GM21737 (cell line): ENCODE results near the gene ELOVL6.
"Not testable (repeated sequence)": the region's sequence is repeated elsewhere in the genome, so short reads cannot be mapped to it uniquely, and the experiment has no call there.

ENCODE experiments used
- ATAC-seq: cut with Tn5 transposase; IDR thresholded peaks from one replicate; pipeline ENCODE4 v1.9.1; 2021; ENCODE audit warnings: mild to moderate bottlenecking, moderate library complexity; ENCODE audit not compliant: unreplicated experiment

ELOVL6 gene

DNA sequence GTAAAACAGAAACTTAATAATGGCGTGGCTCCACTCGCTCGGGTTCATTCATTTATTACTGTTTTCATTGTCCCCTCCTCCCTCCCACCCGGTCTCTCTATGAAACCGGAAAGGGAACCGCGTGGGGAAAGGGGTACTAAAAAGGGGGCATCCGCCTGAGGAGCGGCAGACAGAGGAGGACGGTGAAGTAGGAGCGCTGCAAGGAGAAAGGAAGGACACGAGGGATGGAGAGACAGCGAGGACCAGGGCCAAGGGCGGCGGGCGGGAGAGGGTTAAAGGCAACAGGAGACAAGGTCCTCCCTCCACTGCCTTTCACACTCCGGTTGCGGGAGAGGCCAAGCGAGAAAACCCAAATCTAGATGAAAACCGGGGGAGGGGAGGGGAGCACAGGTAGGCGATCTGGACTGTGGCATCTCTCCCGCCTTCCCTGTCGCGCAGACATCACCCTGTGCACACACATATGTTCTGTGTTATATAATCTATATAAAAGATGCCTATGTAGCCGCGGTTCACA lies 829 bp downstream of the ELOVL6 start:
- peak; percentile 6 for ATAC-seq

DNA sequence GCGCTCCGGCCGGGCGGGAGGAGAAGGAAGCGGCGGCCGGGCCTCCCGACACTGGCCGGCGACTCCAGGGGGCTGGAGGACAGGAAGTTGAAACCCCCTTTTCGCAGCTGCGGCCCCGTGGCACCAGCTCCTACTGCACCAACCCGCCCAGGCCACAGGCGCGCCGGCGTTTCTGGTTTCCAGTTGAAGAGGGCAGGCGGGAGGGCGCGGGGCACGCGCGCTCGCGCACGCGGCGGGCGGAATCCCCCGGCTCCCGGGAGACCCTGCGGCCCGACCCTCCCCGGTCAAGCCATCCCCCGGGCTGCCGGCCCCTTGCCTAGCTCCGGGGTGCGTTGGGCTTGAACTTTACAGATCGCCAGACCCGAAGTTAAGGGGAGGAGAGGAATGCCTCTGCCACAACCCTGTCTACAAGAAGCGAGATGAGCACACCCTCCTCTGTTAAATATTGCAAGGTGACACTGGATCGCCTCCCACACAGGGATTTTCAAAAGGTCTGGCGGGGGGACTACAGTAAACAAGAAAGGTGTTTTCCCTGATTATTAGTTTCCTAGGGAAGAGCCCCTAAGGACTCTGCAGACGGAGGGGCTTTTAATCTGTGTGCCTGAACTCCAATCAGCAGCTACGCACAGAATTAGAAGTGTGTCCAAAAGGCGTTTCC lies 1.4 kb downstream of the ELOVL6 start:
- peak; percentile 33 for ATAC-seq

DNA sequence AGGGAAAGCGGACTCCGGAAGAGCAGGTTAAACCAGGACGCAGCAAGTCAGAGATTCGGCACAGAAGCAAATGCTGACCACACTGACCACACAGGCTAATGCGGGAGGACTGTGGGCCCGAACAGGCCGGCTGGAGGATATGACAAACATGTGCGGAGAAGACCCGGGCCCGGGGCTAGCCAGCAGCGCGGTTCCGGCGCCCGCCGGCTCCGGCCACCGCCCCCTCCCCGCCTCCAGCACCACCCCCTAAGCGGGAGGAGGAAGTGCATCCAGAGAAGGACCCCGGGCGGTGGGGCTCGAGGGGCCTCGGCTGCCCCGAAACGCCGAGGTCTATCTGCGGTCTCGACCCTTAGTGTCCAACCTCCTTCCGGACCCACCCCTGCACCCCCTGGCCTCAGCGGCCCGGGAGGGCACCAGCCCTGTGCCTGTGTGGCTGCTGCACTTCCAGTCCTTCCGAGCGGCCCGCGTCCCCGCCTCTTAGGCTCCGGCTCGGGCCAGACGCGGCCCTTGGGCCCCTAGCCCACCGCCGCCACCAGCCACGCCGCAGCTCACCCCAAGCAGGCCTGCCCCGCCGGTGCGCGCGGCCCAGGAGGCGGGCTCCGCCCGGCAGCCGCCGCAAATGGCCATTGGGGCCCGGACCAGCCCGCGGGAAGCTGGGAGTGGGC lies 2.1 kb downstream of the ELOVL6 start:
- peak; percentile 24 for ATAC-seq

DNA sequence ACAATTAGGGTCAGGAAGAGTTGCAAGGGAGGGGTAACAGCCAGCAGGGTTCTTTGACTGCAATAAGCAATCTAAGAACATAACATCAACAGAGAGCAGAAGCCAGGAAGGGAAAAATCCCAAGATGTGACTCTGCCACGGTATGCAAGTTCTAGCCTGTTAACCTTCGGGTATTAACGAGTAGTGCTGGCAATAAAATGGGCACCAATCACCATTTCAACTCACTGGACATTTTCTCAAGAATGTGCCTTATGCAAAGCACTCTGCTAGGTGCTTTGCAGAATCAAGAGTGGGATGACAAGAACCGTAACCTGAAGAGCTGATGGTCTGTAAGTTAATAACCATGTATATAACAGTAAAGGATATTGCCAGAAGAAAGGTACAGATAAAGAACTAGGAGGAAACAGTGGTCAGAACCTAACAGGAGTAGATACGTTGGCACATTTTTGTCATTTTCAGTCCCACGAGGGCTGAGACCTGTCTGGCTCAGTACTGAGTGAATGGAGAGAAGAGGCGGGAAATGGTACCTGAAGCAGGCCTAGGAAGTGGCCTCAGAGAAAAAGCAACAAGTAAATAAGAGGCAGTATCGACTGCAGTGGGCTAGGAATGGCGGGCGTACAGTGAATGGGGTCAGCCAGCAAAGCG lies 2.7 kb downstream of the ELOVL6 start:
- peak; percentile 4 for ATAC-seq

DNA sequence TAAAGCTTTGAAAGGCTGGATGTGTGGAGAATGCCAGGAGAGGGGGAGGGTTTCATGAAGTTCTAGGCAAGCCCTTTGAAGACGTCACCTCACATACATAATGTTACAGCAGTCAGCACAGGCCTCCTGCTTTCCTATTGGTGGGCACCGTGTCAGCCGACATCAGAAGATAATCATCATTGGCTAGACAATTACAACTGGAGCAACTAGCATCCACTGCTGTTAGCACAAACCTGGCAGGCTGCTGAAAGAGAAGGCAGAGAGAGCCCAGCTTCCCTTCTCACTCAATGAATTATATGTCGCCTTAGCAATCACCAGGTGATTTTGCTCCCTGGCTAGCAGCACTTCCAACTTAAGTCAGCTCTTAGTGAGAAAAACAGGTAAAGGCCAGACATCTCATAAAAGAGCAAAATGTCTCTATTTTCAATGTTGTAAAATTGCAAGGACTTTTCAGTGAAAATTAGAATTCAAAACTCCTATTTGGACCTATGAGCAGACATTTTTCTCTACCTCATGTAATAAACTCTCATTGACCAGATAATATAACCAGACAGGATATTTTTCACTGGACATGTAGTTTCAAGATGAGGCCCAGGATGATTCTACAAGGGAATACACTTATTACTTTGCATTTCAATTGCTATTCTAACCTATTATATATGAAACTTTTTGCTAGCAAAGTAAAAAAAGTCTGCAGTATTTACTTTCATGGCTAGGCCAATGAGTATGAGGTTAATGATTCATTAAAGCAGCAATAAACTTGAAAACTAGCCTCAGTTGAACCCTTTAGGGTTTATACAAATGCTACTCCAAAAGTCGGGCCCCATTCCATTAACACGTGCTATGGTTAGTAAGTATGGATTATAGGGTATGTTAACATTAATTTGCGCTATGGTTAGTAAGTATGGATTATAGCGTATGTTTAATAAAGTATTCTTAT lies 4.3 kb downstream of the ELOVL6 start:
- peak; percentile 66 for ATAC-seq

DNA sequence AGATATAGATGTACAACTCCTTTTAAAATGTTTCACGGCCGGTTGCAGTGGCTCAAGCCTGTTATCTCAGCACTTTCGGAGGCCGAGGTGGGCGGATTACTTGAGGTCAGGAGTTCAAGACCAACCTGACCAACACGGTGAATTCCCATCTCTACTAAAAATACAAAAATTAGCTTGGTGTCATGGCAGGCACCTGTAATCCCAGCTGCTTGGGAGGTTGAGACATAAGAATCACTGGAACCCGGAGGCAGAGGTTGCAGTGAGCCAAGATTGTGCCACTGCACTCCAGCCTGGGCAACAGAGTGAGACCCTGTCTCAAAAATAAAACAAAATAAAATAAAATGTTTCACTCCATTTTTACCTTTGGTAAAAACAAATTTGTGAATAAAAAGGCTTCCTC lies 5.1 kb downstream of the ELOVL6 start:
- ATAC-seq = not testable (repeated sequence)

DNA sequence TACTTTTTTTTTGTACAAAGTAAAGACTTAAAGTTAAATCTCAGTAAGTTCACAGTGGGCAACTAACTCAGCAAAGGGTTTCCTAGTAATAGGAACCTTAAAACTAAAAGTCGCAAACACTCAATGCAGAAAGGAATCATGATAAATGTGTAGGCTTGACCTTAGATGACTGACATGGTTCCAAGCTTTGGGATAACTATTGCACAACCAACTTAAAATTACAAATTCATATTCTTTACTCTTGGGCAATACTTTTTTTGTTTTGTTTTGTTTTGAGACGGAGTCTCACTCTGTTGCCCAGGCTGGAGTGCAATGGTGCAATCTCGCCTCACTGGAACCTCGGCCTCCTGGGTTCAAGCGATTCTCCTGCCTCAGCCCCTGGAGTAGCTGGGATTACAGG lies 8.2 kb downstream of the ELOVL6 start:
- no peak for ATAC-seq

DNA sequence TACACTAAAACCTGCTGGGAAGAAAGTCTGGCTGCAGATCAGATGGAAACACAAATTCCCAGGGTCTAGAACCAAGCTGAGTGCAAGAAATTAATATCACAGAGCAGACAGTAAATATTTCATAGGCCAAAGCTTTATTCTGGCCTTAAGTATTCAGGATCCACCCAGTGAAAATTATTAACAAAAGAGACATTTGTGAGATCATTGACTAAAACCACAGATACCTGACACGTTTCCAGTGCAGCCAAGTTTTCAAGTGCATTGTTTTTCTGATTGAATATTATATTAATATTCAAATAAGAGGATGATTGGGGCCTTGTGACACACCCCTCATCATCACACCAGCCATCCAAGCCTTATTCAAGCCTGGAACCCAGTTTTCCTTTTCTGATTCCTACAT lies 10.3 kb downstream of the ELOVL6 start:
- peak; percentile 51 for ATAC-seq

DNA sequence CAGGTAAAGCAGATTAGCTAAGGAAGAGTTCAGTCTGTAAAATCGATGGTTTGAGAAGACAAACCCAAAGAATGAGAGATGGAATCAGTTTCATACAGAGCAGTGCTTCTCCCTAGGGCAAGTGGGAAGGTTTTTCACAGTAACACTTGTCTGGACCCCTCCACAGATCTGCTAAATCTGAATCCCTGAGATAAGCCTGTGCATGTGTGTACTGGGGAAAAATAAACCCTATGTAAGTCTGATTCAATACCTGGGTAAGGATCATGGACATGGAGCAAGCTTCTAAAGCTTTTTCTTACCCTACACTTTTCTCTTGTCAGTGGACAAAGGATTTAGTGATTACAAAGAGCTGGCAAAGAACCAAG lies 13.6 kb downstream of the ELOVL6 start:
- ATAC-seq = no peak

DNA sequence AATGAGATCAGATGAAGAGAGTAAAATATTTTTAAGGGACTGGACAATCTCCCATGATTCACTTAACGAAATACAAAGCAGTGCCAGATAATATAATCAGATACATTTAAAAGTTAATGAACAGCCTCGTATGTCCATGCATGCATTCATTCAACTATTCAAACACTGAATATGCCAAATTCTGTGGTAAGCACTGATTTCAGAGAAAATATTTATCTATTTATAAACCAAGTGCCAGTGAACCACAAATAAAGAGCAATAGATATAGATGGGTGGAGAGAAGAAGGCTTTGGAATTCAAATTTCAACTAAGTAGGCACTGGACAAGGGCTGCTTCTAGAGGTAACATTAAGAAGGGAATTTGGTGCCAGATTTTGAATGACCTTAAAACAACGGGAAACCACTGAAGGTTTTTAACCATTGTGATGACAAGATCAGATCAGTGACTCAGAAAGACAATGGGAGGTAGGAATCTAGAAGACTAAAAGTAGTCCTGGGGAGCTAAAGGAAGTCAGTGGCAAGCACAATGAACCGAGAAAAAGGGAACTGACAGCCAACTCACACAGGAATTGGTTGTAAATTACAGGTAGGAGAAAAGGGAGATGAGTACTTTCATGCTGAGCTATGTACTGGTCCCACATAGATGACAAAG lies 14.2 kb downstream of the ELOVL6 start:
- no peak for ATAC-seq

DNA sequence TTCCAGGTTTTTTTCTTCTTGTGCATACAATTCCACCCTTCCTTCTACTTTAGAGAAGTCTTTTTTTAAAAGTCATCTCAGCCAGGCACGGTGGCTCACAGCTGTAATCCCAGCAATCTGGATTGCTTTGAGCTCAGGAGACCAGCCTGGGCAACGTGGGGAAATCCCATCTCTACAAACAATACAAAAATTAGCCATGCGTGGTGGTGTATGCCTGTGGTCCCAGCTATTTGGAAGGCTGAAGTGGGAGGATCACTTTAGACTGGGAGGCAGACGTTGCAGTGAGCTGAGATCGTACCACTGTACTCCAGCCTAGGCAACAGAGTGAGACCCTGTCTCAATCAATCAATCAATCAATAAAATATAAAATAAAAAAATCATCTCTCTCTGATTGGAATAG lies 14.8 kb downstream of the ELOVL6 start:
- no peak for ATAC-seq

DNA sequence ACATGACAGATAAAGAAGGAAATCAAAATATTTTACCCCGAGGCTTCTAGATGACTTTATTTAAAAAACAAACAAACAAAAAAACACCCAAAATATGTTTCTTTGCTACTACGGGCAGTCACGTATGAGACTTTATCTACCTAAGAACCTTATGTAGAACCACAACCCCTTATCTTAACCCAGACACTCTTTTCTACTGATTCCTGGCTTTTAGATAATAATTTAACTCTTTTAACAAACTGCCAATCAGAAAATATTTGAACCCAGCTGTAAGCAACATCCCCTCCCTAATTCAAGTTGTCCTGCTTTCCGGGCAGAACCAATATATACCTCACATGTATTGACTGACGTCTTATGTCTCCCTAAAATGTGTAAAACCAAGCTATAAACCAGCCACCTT lies 15.4 kb downstream of the ELOVL6 start:
- no peak for ATAC-seq

DNA sequence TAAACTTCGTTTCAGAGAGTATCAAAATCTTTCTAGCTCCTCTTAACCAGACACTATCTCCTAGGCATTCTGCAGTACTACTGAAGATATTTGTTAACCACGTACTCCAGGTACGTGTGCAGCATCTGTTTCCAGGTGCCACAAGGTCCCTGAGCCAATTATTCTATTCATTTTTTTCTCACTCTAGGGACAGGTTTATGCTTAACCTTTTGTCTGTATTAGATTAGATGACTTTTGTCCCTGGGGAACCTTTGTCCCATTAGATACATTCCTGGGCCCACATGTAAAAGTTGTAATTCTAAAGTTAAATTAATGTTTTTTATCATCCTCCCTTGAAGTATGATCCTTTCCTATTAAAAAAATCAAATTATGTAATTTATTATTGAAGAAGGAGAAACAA lies 16.5 kb downstream of the ELOVL6 start:
- no peak for ATAC-seq

DNA sequence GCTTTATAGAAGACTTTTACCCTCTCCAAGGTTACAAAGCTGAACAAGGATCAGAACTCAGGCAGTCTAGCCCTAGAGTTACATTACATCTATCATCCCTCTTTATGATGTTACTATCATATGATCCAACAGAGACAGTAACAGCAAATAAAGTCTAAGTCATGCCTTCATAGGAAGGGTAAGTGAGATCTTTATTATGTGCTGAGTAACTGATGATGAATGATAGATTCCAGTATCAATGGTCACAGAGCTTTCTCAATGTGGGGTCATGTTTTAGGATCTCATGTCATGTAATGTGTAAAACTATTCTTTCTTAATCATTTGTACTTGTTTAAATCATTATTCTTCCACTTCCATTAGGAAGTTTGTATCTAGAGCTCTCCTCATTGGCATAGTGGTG lies 22.8 kb downstream of the ELOVL6 start:
- ATAC-seq = no peak

DNA sequence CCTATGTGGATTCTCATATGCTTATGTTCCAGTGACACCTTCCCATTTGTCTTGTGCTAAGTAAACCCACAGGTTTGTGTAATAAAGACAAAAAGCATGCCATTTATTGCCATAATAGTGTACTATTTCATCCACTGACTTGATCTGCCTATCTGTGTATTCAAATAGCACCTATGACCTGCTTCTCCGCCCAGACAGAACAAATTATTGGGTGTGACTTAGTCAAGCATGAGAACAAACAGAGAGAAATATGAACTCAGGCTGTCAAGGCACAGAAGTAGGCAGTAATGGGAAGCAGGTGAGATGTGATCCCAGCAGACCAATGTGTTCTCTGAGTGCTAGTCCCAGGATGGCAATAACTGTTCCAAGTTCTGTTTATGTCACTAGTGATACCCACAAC lies 25.4 kb downstream of the ELOVL6 start:
- no peak for ATAC-seq

DNA sequence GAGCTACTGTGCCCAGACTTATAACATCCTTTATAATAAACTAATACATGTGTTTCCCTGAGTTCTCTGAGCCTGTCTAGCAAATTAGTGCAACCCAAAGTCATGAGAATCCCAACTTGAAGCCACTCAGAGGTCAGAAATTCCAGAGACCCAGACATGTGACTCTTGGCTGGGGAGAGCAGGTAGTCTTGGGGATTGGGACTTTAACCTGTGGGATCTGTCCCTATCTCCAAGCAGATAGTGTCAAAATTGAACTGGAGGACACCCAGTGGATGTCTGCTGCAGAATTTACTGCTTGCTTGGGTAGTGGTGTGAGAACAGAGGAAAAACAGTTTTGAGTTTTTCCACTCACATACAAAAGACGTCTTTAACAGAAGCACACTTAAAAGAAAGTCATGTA lies 26.4 kb downstream of the ELOVL6 start:
- ATAC-seq = no peak

DNA sequence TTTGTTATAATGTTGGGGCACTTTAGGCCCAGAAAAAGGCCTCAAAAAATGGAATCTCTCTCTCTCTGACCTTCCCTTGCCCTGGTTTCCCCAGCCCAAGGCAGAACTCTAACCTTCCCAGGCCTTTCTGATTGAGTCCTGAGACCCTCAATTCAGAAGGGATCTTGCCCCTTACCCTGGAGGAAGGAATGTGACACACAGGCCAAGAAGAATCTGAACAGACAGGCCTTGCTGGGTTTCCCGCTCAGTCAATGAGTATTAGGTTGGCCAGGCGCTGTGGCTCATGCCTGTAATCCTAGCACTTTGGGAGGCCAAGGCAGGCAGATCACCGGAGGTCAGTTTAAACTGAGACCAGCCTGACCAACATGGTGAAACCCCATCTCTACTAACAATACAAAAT lies 27.6 kb downstream of the ELOVL6 start:
- no peak for ATAC-seq

DNA sequence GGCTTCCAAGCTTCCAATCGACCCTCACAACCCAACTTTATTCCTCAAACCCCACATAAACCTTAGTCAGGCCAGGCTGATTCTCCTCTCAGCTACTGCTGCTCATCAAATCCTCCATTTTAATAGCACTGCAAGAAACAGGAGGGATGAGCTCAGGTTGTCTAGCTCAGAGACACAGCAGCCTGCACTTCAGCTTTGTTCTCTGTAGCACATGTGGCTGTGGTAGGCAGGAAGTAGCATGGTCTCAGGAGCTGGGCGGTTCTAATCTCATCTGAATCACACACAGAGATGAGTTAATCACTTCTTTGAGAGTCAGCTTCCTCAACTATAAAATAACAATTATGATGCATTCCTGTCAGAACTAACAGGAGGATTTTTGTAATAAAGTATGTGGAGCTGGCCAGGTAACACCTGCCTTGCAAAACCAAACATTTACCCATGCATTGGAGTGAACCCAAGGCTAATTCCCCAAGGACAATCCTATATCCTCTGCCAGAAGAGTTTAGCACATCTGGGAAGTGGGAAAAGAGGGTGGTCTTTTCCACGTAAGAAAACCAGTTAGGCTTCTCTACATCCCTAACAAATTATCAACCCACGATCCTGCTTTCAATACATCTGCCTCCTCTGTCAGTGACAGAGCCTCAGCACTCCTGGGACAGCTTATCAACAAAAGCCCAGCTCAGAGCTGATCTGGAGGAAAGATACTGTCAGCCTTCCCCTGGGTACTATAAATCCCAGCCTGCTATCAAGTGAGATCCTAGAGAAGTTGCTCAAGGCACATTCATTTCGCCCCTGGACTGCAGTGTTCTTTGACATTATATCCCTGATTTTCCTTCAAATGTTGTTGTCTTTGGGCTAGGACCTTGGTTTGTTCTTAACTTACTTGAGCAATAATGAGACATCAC lies 32.8 kb downstream of the ELOVL6 start:
- ATAC-seq = no peak

DNA sequence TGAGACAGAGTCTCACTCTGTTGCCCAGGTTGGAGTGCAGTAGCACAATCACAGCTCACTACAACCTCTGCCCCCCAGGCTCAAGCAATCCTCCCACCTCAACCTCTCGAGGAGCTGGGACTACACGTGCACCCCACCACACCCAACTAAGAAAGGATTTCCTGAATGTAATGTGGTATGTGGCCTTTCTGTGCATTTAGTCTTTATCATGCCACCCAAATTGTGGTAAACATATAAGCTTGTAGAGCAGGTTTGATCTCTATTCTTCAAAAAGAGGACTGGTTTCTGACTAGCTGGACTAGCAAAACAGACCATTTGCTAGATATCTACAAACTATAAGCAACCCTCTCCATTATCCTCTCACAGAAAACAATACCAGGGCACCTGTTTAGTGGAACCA lies 33.6 kb downstream of the ELOVL6 start:
- no peak for ATAC-seq

DNA sequence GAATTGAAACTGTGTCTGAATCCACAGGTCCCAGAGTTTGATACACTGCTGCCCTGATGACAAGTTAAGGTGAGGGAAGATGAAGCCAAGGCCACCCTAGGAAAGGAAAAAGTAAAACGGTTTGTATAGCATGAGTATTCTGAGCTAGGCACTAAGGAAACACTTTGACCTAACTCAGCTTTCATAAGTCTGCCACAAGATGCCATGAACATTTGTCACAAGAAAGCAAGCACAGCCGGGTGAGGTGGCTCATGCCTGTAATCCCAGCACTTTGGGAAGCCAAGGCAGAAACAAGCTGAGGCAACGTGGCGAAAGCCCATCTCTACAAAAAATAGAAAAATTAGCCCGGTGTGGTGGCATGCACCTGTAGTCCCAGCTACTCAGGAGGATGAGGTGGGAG lies 34.2 kb downstream of the ELOVL6 start:
- no peak for ATAC-seq
